HG02885 (cell line): ENCODE data around the gene STX1B.
A peak's percentile ranks its signal among the peaks of the same experiment; 100 is the strongest.

ENCODE experiments used
- ATAC-seq: cut with Tn5 transposase; IDR thresholded peaks from one replicate; pipeline ENCODE4 v1.9.1; 2021; ENCODE audit warnings: mild to moderate bottlenecking; ENCODE audit not compliant: unreplicated experiment, poor library complexity

The STX1B gene

GRCh38 chr16:31010585-31011325, at the start of gene STX1B:
Gene STX1B (minus strand): TSS chr16:31010638. CDS start chr16:31010396, 242 bp downstream.
- ATAC-seq, result no peak

- no peak for ATAC-seq
These were observed 45.2 kb upstream of the STX1B start for GRCh38 chr16:31055613-31056012.

DNA sequence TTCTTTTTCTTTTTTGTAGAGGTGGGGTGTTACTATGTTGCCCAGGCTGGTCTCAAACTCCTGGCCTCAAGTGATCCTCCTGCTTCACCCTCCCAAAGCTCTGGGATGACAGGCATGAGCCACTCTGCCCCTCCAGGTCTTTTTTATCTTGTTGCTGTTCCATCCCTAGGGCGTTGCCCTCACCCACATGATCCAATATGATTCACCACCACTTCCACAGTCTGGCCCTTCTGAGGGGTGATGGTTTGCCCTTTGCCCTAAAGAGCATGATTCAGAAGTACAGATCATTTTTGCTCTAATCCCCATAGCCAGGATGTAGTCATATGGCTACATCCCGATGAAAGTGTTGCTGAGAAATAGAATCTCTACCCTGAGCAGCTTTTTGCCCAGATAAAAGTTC, 41.7 kb upstream of the STX1B start:
- no peak for ATAC-seq

DNA sequence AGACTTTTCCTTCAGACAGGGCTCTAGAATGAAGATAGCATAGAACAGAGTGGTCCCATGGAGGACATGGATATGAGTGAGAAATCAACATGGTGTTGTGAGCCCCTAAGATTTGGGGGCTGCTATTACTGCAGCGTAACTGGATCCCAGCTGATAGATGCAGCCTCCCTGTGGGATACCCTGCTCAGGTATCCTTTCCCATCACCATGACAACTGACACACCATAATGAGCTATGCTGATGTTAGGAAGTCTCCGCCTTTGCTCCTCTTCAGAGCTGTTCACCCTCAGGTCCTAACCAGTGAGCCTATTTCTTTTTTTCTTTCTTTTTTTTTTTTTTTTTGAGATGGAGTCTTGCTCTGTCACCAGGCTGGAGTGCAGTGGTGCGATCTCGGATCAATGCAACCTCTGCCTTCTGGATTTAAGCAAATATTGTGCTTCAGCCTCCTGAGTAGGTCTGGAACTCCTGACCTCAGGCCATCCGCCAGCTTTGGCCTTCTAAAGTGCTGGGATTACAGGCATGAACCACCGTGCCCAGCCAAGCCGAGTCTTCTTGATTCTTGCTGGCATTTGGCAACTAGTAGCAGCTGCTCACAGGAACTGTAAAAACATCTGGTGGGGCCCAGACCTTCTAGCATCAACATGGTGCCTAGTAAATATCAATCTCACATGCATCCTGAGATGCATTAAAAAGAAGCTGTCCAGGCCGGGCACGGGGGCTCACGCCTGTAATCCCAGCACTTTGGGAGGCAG, 40.0 kb upstream of the STX1B start:
- ATAC-seq, result no peak

DNA sequence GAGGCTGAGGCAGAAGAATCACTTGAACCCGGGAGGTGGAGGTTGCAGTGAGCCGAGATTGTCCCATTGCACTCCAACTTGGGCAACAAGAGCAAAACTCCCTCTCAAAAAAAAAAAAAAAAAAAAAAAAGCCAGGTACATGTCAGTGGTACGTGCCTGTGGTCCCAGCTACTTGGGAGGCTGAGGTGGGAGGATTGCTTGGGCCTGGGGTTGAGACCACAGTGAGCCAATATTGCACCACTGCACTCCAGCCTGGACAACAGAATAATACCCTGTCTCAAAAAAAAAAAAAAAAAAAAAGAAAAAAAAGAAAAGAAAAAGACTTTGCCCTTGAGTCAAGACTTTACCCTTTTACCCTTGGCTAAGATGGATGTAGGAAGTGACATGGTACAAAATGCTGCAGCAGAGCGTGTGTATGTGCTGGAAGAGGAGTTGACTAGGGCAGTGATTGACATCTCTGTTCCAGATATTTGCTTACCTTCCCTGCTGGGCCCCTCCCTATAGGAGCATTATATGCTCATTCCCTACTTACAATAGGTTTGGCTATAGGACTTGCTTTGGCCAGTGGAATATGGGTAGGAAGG, 33.6 kb upstream of the STX1B start:
- ATAC-seq, result no peak

- no peak for ATAC-seq
These were observed 32.9 kb upstream of the STX1B start for GRCh38 chr16:31043352-31043751.

GRCh38 chr16:31042866-31043265, 32.4 kb upstream of the STX1B start:
- no peak for ATAC-seq

GRCh38 chr16:31038993-31039392, 28.6 kb upstream of the STX1B start:
- no peak for ATAC-seq

DNA sequence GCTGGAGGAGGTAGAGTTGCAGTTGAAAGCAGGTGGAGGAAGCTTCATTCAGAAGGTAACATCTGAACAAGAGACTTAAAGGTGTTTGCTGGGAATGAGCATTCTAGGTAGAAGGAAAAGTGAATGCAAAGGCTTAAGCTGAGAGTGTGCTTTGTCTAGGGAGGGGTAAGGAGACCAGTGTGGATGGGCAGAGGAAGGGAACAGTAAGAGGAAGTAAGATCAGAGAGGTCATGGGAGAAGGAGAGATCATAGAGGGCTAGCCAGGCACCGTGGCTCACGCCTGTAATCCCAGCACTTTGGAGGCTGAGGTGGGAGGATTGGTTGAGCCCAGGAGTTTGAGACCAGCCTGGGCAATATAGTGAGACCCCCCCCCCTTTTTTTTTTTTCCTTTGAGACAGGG, 26.3 kb upstream of the STX1B start:
- ATAC-seq, result no peak

DNA sequence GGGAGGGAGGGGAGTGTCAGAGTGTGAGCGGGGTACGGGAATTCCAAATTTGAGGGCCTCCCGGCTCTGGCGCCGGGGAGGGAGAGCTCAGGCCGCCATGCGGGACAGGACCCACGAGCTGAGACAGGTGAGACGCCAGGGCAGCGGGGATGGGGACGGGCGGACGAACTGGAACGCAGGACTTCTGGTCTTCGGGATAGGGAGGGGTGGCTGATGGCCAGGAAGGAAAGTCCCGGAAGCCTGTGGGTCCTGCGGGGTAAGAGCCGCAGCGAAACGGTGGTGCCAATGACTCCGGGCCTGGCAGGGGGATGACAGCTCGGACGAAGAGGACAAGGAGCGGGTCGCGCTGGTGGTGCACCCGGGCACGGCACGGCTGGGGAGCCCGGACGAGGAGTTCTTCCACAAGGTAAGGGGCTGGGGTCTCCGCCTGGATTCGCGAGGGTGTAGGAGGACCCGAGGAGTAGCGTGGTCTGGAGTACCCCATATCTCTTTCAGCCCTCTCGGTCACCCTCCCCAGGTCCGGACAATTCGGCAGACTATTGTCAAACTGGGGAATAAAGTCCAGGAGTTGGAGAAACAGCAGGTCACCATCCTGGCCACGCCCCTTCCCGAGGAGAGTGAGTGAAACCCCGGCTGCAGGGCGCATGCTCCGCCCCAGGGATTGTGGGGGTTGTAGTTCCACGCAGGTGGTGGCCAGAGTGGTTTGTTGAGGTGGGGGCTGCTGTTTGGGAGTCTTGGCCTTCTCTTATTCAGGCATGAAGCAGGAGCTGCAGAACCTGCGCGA, 23.5 kb upstream of the STX1B start:
- ATAC-seq, result peak; percentile 51

DNA sequence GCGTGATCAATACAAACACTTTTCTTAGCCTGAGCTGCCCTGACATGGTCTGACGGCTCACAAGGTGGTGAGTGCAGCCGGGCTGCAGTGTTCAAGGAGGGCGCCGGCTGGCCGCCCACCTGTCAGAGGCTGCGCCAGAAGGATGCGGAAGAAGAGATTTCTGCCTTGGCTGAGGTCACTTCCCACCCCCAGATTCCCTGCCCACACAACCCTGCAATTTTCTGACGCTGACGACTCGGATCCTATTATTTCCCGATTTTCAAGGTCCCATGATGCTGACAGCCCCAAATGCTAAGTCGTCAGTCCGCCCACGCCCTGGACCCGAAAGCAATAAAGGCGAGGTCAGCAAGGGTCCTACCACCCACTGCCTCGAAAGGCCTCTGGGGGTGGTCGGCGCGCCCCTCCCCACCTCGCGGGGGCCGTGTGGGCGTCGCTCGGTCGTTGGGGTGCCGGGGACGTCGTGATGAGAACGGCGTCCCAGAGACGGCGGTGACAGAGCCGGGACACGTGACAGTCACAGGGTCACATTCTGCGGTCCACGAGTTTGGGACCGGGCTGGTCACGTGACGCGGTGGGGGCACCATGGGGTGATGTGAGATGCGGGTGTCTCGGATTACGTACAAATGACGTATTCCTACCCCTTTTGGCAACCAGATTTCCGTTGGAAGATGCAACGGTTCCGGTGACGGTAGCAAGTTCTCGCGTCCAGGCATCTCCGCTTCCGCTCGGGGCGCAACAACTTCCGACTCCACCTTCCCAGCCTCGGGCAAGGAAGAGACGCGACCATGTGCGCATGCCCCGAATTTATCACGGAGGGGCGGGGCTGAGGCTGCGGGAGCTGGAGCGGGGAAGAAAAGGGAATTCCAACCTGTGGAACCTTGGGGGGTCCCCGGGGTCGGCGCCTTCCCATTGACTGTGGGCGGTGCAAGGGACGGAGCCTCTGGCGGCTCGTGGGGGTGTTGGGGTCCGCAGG, 22.6 kb upstream of the STX1B start, which contains the start of gene STX4:
Gene STX4, plus strand, starts transcription at position 823 of the 973 bp plus-strand sequence. CDS start 248 bp downstream, outside the sequence.
- peak; percentile 84 for ATAC-seq

GRCh38 chr16:31031276-31031675, 20.8 kb upstream of the STX1B start:
- ATAC-seq, result no peak

- no peak for ATAC-seq
These were observed 18.8 kb upstream of the STX1B start for GRCh38 chr16:31029272-31029671.

GRCh38 chr16:31025339-31025738, 14.9 kb upstream of the STX1B start:
- no peak for ATAC-seq

DNA sequence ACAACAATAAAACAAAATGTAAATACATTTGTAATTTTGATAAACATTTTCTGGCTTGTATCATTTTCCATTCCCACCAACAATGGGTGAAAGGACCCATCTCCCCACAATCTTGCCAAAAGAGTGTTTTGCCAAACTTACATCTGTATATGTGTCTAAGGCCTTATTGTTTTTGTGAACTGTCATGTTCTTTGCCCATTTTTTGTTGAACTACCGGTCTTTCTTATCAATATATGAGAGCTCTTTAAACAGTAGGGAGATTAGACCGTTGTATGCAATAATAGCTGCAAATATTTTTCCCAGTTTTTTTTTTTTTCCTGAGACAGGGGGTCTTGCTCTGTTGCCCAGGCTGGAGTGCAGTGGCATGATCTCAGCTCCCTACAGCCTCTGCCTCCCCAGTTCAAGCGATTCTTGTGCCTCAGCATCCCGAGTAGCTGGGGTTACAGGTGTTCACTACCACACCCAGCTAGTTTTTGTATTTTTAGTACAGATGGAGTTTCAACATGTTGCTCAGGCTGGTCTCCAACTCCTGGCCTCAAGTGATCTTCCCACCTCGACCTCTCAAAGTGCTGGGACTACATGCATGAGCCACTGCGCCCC, 13.3 kb upstream of the STX1B start:
- ATAC-seq, result no peak

GRCh38 chr16:31023252-31023602, 12.8 kb upstream of the STX1B start:
- ATAC-seq, result no peak

DNA sequence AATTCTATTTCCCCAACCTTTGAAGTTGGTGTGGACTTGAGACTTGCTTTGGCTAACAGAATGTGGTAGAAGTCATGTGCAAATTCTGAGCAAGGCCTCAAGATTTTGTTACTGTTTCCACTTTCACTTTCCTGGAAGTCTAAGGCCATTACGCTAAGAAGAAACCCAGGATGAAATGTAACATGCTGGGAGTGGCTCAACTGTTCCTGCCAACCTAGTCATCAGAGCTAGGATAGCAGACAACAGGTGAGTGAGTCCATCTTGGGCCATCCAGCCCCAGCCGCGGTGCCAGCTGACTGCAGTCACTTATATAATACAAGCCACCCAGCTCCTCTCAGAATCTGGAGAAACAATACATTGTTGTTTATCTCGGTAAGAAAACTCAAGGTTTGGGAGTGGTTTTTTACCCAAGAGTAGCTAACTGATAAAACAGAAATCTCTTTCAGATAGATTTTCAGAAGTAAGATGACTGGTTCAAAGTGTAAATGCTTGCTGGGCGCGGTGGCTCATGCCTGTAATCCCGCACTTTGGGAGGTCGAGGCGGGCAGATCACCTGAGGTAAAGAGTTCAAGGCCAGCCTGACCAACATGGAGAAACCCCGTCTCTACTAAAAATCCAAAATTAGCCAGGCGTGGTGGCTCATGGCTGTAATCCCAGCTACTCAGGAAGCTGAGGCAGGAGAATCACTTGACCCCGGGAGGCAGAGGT, 12.3 kb upstream of the STX1B start:
- ATAC-seq, result no peak

GRCh38 chr16:31020536-31020935, 10.1 kb upstream of the STX1B start:
- ATAC-seq, result no peak
